Skeletal muscle tissue (tissue), 4 donors: Measurements from ENCODE around the gene ATP5MC2. TPM values are rescaled to one million over a fixed set of nuclear protein-coding genes. Genes with fewer than 3 reads are reported as not detected.
"Not testable (repeated sequence)": the region's sequence is repeated elsewhere in the genome, so short reads cannot be mapped to it uniquely, and the experiment has no call there.

Experiments used
- H3K27ac ChIP-seq: one replicate; pipeline ENCODE4 v1.7.0; 2013; ENCODE audit warnings: mild to moderate bottlenecking, low read depth, low read length, inconsistent platforms
- H3K27me3 ChIP-seq, 3 donors: one replicate each; pipeline ENCODE4 v1.7.0; 2013; ENCODE audit warnings: low read length in 3 of 3; ENCODE audit not compliant: control insufficient read depth in 3 of 3, insufficient read depth in 3 of 3
- H3K36me3 ChIP-seq, 3 donors: one replicate each; pipeline ENCODE4 v1.7.0; 2013; ENCODE audit warnings: low read length in 3 of 3; ENCODE audit not compliant: control insufficient read depth in 3 of 3, insufficient read depth in 3 of 3
- H3K4me1 ChIP-seq, 3 donors: one replicate each; pipeline ENCODE4 v1.7.0; 2013; ENCODE audit warnings: low read length in 3 of 3, mild to moderate bottlenecking in 3 of 3; ENCODE audit not compliant: control insufficient read depth in 3 of 3, insufficient read depth in 3 of 3
- H3K4me3 ChIP-seq, 3 donors: one replicate each; pipeline ENCODE4 v1.7.0; 2013; ENCODE audit warnings: low read length in 3 of 3
- H3K9ac ChIP-seq, 3 donors: one replicate each; pipeline ENCODE4 v1.7.0; 2013; ENCODE audit warnings: low read length in 3 of 3, mild to moderate bottlenecking in 3 of 3, moderate library complexity in 2 of 3, low read depth in 1 of 3
- H3K9me3 ChIP-seq, 3 donors: one replicate each; pipeline ENCODE4 v1.7.0; 2013; ENCODE audit warnings: low read length in 3 of 3; ENCODE audit not compliant: control insufficient read depth in 3 of 3
- total RNA-seq: library from RNA; depleted of rRNA; stranded (reverse); fragments of >200 nt; gene quantifications from one replicate; pipeline ENCODE4 v1.2.3, GENCODE V29; 2014
- donor health status: Osteomylitis.

The ATP5MC2 gene
- total RNA-seq, 1 donor from 2014 or later = 253 TPM

DNA sequence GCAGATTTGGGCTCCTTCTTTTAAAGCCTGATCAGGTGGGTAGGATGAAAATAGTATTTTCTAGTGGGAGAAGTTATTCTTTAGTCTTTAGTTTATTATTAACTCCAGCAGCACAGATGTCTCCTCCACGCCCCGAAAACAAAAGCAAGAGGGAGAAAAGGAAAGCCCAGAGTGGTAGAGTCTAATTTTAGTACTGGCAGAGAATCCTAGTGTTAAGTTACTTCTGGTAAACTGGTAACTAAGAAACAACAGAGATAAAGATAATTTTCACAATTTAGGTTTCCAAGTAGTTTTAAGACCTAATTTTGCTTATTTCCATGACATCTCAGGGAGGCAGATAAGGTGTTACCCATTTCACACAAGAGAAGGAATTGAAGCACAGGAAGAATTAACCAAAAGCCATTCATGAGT is 16.3 kb downstream of the ATP5MC2 start:
- Histone ChIP-seq H3K27ac (peak overlapping the region; percentile 92), H3K4me1 (peaks cover 24 to 27% (median 25%) of the 10 kb centered on the region in 3 donors), H3K27me3 (no peaks in the 10 kb centered on the region), H3K9me3 (no peaks in the 10 kb centered on the region), H3K36me3 (peaks cover 5 to 7% (median 6%) of the 10 kb centered on the region in 3 donors), H3K9ac (peak overlapping the region; percentile 30 to 73 (median 62)), H3K4me3 (peak overlapping the region; percentile 4 to 57 (median 44))

DNA sequence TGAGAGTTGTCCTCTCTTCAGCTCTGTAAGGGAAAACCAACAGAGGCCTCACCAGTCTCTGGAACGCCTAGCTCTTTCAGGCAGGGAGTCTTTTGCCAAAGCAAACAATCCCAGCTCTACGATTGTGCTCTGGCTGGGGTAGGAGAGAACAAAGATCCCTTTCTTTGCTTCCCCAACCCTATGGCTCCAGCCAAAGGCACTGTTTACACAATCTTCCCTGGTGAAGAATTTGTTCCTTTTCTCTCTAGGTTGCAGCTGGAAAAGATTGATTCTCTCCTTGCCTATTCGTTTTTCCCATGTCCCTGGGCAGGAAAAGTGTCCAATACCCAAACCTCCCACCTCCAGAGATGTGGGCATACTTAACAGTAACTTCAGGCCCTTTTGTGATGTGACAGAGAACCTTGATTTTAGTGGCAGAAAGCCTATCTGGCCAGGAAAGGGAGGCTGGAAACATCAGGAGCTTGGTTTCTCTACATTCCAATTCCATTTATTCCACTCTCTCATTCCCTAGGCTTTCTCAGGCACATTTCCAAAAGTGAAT is 16.8 kb downstream of the ATP5MC2 start:
- Histone ChIP-seq H3K9me3 (no peaks in the 10 kb centered on the region), H3K36me3 (peaks cover 1 to 4% (median 2%) of the 10 kb centered on the region in 3 donors), H3K9ac (peak overlapping the region; percentile 30 to 73 (median 62)), H3K27me3 (no peaks in the 10 kb centered on the region), H3K4me1 (peaks cover 23 to 27% (median 24%) of the 10 kb centered on the region in 3 donors), H3K4me3 (peak overlapping the region; percentile 4 to 57 (median 44)), H3K27ac (peak overlapping the region; percentile 92)

DNA sequence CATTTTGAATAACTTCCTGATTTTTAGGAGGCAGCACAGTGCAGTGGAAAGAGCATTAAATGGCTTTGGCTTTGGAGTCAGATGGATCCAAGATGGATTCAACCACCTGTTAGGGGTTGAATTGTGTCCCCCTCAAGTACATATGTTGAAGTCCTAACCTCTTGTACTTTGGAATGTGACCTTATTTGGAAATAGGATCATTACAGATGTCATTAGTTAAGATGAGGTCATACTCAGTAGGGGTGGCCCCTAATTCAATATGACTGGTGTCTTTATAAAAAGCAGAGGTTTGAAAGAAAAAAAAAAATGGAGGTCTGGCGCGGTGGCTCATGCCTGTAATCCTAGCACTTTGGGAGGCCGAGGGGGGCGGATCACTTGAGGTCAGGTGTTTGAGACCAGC is 18.8 kb downstream of the ATP5MC2 start:
- H3K27ac ChIP-seq = no peak overlapping the region
- no peak overlapping the region for H3K4me3 ChIP-seq
- H3K36me3 ChIP-seq = no peaks in the 10 kb centered on the region
- H3K27me3 ChIP-seq = no peaks in the 10 kb centered on the region
- H3K9me3 ChIP-seq = no peaks in the 10 kb centered on the region
- H3K4me1 ChIP-seq = peaks cover 24 to 27% (median 27%) of the 10 kb centered on the region in 3 donors
- no peak overlapping the region for H3K9ac ChIP-seq

DNA sequence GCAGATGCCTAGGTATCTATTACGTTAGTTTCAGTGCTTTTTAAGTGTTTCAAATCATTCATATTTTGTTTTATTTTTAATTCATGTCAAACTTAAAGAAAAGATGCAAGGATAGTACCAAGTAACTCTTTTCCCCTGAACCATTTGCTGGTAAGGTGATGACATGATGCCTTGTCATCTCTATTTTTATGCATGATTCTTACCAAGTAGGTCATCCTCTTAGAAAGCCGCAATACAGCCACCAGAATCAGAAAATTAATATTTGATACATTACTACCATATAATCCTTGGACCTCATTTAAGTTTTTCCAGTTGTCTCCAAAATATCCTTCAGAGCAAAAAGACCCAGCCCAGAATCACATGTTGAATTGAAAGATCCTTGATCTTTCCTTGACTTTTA is 22.3 kb downstream of the ATP5MC2 start:
- Histone ChIP-seq H3K4me3 (no peak overlapping the region), H3K9me3 (no peaks in the 10 kb centered on the region), H3K36me3 (no peaks in the 10 kb centered on the region), H3K9ac (no peak overlapping the region), H3K27me3 (no peaks in the 10 kb centered on the region), H3K27ac (peak overlapping the region; percentile 23), H3K4me1 (peaks cover 7 to 13% (median 7%) of the 10 kb centered on the region in 3 donors)

DNA sequence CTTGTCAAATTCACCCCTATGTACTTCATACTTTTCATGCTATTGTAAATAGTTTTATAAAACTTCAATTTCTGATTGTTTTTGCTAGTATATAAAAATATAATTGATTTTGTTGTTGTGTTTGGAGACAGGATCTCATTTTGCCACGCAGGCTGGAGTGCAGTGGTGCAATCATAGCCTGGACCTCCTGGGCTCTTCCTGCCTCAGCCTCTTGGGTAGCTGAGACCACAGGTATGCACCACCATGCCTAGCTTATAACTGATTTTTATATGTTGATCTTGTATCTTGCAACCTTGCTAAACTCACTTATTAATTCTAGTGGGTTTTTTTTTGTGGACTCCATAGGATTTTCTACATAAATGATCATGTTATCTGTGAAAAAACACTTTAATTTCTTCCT is 23.5 kb downstream of the ATP5MC2 start:
- Histone ChIP-seq H3K27me3 (no peaks in the 10 kb centered on the region), H3K4me1 (peaks cover 0 to 4% (median 2%) of the 10 kb centered on the region in 3 donors), H3K4me3 (no peak overlapping the region), H3K36me3 (no peaks in the 10 kb centered on the region), H3K27ac (no peak overlapping the region), H3K9me3 (no peaks in the 10 kb centered on the region), H3K9ac (no peak overlapping the region)

DNA sequence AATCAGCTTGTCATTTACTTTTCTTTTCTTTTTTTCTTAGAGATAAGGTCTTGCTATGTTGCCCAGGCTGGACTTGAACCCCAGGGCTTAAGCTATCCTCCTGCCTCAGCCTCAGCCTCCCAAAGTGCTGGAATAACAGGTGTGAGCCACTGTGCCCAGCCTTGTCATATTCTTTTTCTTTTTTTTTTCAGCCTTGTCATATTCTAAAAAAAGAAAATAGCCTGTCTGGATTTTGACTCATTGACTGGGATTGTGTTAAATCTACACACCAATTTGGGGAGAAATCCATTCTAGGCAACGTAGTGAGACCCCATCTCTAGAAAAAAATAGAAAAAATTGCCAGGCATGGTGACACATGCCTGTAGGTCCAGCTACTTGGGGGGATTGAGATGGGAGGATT is 24.1 kb downstream of the ATP5MC2 start:
- H3K27ac ChIP-seq = no peak overlapping the region
- no peak overlapping the region for H3K4me3 ChIP-seq
- no peaks in the 10 kb centered on the region for H3K36me3 ChIP-seq
- H3K9ac ChIP-seq = no peak overlapping the region
- peaks cover 0 to 4% (median 0%) of the 10 kb centered on the region in 3 donors for H3K4me1 ChIP-seq
- no peaks in the 10 kb centered on the region for H3K27me3 ChIP-seq
- no peaks in the 10 kb centered on the region for H3K9me3 ChIP-seq

DNA sequence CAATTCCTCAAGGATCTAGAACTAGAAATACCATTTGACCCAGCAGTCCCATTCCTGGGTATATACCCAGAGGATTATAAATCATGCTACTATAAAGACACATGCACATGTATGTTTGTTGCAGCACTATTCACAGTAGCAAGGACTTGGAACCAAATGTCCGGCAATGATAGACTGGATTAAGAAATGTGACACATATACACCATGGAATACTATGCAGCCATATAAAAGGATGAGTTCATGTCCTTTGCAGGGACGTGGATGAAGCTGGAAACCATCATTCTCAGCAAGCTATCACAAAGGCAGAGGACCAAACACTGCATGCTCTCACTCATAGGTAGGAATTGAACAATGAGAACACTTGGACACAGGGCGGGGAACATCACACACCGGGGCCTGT is 29.6 kb downstream of the ATP5MC2 start:
- H3K36me3 ChIP-seq, H3K4me3 ChIP-seq, H3K27ac ChIP-seq, H3K9me3 ChIP-seq, H3K9ac ChIP-seq, H3K27me3 ChIP-seq, H3K4me1 ChIP-seq: not testable (repeated sequence)

DNA sequence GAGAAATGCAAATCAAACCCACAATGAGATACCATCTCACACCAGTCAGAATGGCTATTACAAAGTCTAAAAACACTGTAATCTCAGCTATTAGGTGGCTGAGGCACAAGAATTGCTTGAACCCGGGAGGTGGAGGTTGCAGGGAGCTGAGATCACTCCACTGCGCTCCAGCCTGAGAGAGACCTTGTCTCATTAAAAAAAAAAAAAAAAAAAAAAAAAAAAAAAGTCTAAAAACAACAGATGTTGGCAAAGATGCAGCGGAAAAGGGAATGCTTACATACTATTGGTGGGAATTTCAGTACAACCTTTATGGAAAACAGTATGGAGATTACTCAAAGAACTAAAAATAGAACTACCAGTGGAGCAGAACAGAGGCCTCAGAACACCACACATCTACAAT is 30.7 kb downstream of the ATP5MC2 start:
- Histone ChIP-seq H3K4me1 (no peaks in the 10 kb centered on the region), H3K27me3 (no peaks in the 10 kb centered on the region), H3K9ac (no peak overlapping the region)

DNA sequence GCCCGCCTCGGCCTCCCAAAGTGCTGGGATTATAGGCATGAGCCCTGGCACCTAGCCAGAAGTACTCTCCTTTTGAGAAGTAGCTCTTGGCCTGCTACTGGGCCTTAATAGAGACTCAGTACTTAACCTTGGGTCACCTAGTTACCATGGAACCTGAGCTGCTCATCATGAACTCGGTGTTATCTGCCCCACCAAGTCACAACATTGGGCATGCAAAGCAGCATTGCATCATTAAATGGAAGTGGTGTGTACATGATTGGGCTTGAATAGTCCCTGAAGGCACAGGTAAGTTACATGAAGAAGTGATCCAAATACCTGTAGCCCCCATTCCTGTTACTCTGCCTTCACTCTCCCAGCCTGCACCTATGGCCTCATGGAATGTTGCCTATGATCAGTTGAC is 31.8 kb downstream of the ATP5MC2 start:
- Histone ChIP-seq H3K27me3 (no peaks in the 10 kb centered on the region), H3K4me3 (no peak overlapping the region), H3K9me3 (no peaks in the 10 kb centered on the region), H3K36me3 (no peaks in the 10 kb centered on the region), H3K27ac (no peak overlapping the region), H3K4me1 (no peaks in the 10 kb centered on the region), H3K9ac (no peak overlapping the region)

More for the DNA sequence above, 30.7 kb downstream of the ATP5MC2 start:
- Histone ChIP-seq H3K27ac (no peak overlapping the region), H3K4me3 (no peak overlapping the region), H3K9me3 (no peaks in the 10 kb centered on the region), H3K36me3 (no peaks in the 10 kb centered on the region)

DNA sequence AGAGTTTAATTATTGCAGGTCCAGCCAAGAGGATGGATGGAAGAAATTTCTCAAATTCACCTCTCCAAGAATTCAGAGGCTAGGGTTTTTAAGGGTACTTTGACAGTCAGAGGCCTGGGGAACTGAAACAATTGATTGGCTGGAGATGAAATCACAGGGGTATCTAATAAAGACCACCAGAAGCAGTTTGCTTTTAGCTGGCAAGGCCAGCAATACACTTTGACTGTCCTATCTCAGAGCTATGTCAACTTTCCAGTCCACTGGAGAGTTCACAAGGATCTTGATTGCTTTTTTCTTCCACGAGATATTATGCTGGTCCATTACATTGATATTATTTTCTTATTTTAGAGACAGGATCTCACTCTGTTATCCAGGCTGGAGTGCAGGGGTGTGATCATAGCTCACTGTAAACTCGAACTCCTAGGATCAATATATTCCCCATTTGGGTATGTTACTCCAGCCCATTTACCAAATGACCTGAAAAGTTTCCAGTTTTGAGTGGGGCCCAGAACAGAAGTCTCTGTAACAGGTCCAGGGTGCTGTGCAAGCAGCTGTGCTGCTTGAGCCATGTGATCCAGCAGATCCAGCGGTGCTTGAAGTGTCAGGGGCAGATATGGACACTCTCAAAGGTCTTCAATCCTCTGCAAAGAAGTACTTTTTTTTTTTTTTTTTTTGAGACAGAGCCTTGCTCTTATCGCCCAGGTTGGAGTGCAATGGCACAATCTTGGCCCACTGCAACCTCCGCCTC is 32.5 kb downstream of the ATP5MC2 start:
- no peaks in the 10 kb centered on the region for H3K27me3 ChIP-seq
- no peaks in the 10 kb centered on the region for H3K36me3 ChIP-seq
- no peak overlapping the region for H3K4me3 ChIP-seq
- no peak overlapping the region for H3K27ac ChIP-seq
- no peaks in the 10 kb centered on the region for H3K9me3 ChIP-seq
- H3K9ac ChIP-seq = no peak overlapping the region
- no peaks in the 10 kb centered on the region for H3K4me1 ChIP-seq
